ENCODE measurements around the gene MADD.
"Not testable (repeated sequence)": the region's sequence is repeated elsewhere in the genome, so short reads cannot be mapped to it uniquely, and the experiment has no call there.

Gene MADD

DNA sequence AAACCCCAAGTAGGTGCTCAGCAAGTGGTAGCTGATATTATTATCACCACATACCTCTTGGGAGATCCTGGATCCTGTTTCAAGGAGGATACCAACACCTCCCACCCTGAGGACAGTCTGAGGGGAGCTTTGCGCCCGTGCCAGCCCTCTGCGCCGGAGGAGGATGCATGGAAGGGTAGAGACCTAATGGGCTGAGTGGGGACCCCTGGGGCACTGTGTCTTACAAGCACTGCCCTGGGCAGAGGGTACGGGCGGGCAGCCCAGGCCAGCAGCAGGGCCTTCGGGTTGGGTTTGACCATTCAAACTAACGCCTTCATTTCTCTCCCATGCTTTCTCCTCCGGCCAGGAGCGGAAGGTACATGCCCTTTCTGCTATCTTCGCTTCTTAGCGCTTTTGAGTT lies 56.3 kb downstream of the MADD start:
- DNase-seq = no peak

DNA sequence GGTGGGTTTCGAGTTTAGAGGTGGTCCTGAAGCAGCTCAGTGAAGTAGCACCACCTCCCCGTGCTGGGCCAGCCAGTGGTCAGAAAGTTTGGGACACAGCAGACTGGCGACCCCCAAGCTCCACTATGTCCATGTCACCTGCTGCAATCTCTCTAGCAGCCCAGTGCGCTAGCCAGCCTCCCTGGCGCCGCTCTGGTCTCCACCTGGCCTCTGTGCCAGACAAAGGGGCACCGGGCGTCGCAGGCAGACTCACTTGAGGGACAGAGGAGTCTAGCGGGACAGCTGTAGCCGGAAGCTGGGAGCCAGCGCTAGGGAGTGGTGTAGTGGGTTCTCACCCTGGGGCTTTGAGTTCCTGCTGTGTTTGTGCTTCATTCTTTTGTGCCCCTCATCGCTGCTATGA lies 57.1 kb downstream of the MADD start:
- no peak for DNase-seq

DNA sequence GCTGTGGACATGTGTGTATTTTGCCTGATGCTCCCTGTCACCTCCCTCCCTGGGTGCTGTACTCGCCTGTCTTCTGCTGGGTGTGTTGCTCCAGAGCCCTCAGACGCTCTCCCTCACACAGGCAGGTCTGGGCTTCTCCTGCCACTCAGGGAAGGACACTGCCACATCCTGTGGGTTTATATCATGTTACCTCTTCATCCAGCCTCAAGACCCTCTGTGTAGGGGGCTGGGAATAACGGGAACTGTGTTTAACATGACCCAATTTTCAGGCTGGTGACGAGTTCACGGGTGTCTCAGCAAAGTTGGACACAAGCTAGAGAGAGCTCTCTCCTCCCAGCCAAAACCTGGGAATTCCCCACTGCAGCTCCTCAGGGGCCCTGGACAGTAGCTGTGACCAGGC lies 58.0 kb downstream of the MADD start:
- DNase-seq = no peak

DNA sequence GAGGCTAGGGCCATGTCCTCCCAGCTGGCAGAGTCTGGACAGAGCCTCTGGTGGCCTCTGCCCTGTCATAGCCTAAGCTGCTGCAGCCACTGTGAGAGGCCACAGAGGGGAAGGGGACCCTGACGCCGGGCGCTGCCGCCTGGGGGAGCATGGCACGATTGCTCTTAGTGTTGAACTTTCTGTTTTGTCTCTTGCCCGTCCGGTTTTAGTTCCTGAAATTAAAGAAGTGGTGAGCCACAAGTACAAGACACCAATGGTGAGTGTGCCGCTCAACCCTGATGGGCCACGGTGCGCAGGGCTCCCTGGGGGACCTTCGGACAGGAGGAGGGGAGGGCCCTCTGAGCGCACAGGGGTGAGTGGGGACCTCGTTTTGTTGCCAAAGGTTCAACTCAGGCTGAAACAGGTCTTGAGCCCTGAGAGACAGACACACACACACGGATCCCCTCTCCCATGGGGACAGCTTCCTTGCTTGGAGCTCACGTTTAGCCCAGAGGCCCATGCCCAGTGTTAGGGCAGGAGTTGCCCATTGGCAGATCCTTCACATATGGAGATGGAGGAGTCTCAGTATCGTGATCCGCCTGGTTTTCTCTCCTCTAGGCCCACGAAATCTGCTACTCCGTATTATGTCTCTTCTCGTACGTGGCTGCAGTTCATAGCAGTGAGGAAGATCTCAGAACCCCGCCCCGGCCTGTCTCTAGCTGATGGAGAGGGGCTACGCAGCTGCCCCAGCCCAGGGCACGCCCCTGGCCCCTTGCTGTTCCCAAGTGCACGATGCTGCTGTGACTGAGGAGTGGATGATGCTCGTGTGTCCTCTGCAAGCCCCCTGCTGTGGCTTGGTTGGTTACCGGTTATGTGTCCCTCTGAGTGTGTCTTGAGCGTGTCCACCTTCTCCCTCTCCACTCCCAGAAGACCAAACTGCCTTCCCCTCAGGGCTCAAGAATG lies 58.8 kb downstream of the MADD start:
- DNase-seq = no peak

DNA sequence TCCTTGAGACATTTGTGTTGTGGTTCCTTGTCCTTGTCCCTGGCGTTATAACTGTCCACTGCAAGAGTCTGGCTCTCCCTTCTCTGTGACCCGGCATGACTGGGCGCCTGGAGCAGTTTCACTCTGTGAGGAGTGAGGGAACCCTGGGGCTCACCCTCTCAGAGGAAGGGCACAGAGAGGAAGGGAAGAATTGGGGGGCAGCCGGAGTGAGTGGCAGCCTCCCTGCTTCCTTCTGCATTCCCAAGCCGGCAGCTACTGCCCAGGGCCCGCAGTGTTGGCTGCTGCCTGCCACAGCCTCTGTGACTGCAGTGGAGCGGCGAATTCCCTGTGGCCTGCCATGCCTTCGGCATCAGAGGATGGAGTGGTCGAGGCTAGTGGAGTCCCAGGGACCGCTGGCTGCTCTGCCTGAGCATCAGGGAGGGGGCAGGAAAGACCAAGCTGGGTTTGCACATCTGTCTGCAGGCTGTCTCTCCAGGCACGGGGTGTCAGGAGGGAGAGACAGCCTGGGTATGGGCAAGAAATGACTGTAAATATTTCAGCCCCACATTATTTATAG lies 59.6 kb downstream of the MADD start:
- no peak for DNase-seq

DNA sequence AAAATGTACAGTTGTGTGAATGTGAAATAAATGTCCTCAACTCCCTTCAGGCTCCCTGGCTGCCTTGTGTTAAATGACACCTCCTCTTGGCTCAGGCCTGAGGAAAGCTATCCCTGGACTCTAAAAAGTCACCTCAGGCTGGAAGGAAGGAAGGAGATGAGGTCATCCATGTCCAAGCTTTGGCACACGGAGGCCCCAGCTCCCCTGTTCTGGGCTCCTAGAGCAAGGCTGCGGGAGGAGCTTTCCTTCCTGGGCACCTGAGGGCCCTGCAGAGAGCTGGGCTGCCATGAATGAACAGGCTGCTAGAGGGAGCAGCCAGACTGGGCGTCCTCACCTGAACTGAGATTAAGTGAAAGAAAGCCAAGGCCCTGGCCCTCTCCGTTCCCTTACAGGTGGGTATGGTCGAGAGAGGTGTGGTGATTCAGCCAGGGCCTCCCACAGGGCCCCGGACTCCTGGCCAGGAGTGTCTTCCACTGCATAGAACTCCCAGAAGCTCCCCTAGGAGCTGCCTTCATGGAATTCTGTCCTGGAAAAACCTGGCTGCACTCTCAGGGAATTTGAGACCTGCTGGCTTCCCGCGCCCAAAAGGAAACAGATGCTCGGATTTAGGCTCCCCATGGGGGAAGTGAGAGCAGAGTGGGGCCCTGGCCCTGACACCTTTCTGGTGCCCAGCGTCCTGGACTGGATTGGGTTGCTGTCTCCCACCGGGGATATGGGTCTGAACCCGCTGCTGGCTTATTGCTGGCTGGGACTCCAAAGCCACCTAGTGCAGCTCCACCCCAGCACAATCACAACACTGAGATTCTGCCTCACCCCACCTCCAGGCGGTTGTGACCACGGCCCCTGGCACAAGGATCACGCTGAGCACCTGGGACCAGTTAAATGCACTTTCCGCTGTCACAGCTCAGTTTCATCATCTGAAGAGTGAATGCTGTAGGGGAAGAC lies 60.3 kb downstream of the MADD start:
- no peak for DNase-seq

DNA sequence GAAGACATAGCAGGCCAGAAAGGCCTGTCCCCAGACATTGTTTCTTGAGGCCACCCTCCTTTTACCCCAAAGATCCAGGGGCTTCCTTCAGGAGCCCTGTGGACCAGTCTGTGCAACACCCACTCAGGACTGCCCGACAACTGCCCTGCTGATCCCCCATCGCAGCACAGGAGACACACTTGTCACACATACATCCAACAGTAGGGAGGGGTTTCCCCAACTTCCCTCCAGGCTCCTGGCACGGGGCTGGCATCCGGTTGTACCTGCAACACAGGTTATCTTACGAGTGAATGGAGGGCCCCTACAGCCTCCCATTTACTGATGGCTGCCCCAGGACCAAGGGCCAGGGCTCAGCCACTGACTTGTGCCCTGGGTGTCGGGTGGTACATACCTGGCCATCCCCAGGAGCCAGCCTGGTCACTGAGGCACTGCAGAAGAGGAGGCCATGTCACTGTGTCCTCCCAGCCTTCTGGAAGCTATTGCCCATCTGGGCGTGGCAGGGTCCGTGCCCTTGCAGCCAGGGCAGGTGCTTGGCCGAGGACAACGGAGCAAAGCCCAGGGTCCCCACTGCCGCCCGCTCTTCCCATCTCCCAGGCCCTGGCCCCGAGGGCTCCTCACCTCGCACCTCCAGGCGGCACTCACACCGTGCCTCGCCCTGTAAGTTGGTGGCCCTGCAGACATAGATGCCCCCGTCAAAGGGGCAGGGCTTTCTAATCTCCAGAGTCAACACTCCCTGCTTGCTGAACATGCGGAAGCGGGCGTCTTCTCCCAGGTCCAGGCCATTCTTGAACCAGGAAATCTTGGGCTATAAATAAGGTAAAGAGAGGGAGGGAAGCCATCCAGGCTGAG lies 61.7 kb downstream of the MADD start:
- DNase-seq = no peak

DNA sequence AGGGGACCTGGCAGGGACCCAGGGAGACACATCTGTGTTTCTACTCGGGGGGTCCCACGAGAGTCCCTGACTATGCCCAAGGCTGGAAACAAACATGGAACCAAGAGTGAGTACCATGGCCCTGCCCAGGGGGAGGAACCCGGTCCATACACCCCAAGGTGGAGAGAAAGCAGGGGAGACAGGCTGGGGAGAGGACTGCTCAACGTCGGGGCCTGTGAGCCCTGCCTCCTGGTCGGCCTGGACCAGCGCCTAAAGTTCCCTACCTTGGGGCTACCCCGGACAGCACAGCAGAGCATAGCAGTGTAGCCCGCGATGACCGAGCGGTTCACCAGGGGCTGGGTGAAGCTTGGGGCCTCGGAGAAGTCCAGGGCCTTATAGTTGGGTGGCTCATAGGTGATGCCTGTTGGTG lies 62.4 kb downstream of the MADD start:
- DNase-seq = no peak

DNA sequence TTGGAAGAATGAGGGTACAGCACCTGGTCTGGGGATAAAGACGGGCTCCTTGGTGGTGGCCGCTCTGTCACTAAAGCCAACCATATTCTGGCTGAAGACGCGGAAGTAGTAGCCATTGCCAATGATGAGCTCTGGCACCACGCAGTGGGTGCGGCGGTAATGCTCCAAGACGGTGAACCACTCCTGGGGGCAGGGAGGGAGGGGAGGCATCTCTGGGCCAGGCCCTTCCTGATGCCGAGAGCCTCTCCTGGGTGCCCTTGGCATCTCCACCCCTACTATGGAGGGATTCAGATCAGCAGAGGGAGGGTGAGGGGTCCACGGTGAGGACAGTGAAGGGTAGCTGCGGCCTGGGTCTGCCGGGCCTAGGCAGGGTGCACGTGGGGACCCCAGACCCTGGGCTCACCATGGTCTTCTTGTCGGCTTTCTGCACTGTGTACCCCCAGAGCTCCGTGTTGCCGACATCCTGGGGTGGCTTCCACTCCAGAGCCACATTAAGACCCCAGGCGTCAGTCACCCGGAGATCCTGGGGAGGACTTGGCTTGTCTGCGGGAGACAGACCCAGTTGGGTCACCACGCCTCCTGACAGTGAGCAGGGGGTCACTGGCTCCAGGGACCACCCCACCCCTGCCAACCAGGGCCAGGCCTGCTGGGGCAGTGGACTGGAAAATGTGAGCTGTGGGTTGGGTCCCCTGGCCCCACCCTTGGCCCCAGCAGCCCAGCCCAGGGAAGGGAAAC lies 63.0 kb downstream of the MADD start:
- no peak for DNase-seq

DNA sequence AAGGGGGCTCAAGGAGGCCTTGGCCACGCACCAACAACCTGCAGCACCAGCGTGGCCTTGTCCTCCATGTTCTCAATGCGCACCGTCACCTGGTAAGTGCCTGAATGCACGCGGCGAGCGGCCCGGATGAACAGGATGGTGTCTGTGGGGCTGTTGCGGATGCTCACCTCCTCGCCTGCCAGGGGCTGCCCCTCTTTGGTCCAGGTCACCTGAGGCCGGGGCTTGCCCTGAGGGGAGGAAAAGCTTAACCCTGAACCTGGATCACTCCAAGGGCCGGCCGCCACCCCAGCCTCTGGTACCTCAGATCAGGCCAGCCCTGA lies 63.6 kb downstream of the MADD start:
- DNase-seq = no peak

DNA sequence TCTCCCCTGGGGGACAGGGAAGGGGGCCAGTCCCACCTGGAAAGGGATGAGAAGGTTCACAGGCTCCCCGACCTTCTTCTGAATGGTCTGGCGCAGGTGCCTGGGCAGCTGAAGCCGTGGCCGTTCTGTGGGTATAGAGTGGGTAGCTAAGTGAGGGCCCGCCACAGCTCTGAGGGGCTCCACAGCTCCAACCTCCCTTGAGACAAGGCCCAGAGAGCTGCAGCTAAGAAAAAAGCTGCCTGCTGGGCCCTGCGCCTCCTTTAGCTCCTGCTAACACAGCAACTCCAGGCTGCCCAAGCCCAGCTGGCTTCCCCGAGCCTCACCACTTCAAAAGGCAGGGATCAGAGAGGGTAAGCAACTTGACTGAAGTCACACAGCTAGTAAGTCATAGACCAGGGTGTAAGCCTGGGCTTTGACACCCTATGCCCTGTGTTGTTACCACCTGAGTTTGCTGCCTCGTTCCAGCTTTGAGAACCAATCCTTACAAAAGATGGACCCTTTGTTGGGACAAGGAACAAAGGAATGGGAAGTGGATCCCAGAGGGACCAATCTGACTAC lies 64.0 kb downstream of the MADD start:
- DNase-seq = no peak

DNA sequence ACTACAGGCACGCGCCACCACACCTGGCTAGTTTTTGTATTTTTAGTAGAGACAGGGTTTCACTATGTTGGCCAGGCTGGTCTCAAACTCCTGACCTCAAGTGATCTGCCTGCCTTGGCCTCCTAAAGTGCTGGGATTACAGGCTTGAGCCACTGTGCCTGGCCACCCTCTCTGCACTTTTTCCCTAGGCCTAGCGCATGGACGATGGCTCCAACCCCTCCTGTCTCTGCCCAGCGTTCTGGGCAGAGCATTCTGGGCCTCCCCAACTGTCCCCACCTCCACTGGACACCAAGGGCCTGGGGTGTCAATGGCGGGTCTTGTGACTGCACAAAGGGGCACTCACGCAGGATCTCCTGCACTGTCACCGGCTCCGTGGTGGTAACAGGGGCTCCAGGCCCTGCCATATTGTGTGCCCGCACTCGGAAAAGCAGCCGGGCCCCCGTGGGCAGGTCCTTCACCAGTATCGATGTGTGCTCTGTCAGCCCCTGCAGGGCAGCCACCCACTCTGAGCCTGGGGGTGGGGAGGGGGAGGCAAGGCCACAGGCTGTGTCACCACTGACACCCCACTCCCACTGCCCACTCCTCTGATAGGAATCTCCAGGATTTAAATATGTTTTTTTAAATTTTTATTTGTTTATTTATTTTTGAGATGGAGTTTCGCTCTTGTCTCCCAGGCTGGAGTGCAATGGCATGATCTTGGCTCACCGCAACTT lies 64.9 kb downstream of the MADD start:
- not testable (repeated sequence) for DNase-seq

DNA sequence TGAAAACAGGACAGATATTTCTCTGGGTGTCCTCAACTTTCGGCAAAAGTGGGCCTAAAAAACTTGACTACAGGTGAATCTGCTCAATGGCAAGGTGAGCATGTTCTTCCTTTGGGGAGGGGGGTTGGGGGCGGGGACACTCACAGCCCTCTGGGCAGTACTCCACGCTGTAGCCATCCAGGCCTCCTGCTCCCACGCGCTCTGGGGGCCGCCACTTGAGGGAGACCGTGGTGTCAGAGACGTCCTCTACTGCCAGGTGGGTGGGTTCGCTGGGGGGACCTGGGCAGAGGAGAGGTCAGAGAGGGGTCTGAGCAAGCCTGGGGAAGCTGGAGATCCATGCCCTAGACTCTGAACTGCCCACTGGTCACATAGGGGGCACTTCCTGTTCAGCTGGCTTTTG lies 65.8 kb downstream of the MADD start:
- no peak for DNase-seq

DNA sequence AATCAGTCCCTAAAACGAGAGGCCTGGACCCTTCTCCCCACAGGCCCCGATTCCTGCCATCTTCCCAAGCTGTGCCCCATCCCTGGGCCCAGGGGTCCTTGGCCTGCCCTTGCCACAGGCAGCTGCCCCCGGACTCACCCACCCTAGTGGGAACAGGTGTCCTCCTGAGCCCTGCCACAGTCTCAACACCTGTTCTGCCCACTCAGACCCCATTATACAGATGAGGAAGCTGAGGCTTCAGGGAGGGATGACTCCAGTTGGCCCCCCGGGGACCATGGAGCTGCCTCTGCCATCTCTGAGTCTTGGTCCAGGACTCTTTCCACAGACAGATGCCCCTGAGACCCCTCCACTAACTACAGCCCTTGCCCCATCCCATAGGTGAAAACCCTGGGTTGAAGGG lies 66.7 kb downstream of the MADD start:
- DNase-seq = no peak

DNA sequence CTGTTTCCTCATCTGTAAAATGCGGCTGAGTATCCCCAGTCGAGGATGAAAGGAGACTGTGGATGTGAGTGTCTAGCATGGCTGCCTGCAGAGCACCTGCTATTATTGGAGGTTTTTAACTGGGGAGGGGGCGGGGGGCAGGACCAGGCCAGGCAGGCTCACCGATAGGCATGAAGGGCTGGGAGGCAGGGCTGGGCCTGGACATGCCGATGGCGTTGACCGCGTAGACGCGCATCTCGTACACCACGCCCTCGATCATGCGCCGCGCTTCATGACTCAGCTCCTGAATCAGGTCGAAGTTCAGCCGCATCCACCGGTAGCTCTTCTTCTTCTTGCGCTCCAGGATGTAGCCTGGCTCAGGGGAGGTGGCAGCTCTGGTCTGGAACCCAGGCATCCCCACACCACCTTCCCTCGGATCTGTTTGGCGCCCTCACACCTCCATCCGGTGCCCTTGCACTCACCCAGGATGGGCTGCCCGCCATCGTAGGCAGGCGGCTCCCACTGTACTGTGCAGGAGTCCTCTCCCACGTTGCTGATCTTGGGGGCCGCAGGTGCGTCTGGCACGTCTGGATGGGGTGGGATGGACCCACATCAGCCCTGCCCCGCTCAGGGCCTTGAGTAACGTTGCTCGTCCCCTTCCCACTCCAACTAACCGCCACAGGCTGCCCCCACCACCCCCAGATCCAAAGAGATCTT lies 67.4 kb downstream of the MADD start:
- no peak for DNase-seq

DNA sequence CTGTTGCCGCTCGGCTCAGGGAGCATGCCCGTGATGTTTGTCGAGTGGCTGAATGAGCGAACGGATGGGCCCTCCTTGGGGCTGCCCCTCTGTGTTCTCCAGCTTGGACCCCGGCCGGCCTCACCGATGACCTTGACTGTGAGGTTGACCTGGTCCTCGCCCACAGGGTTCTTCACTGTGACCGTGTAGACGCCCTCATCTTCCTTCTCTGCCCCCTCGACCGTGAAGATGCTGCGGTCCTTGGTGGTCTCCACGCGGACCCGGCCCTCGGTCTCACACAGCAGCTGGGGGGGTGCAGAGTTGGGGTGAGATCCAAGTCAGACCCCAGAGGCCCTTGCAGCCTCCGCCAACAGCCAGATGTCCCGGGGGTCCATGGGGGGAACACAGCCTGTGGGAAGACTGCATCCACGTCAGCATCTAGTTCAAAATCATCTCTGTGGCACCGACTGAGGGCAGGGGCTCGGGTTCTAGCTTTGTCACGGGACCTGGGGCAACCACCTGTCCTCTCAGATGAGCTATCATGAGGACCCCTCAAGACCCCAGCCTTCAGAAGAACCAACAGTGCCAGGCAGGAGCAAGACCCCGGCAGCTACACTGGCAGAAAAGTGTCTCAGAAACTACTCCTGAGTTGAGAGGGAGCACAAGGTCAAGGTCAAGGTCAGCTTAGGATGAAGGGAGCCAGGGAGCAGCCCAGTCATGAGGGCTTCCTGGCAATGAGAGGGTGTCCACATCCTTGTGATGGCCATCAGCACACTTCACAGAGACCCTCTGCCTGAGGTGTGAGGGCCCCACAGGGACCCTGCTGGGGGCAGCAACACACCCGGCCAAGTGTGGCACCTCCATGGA lies 68.7 kb downstream of the MADD start:
- DNase-seq = no peak

DNA sequence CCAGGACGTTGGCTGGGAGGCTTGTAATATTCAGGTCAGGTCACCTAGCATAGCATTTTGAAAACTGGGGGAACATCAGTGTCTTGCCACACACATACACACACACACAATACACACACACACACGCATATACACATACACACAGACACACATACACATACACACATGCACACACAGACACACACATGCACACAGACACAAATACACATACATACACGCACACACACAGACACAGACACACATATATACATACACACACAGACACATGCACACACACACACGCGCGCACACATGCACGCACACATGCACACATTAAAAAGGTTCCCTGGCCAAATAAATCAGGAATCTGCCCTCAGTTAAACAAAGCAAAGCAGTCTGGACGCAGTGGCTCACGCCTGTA lies 70.1 kb downstream of the MADD start:
- DNase-seq = no peak

DNA sequence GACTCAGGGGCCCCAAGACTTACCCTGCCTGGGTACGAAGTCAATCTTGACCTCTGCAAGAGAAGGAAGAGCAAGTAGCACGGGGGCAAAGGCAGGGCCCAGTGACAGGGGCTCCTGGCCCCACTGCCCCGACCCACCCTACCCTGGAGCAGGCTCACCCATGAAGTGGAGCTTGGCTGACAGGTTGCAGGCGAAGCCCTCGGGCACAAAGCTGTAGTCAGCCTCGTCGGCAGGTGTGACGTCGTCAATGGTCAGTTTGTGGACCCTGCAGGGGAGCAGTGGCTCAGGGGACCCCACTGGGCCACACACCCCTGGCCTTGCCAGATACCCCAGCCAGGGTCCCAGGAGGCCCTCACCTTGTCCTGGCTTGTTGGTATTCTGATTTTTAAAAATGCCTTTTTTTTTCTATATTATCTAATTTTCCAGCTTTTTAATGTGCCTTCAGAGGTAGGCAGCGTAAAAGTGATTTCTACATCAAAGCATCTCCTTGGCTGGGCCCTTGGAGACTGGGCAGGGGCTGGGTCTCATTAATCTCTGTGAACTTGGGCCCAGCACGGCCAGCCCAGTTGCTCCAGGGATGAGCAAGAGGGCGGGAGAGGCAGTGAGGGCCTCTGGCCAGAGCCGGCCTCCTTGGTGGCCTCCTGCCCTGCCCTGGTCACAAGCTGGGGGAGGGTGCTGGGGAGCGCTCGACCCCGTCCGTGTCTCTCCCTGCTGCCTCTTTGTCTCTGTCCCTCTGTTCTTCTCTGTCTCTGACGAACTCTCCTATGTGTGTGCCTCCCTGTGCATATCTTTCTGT lies 71.2 kb downstream of the MADD start:
- DNase-seq = no peak

Measured in fibroblast of upper back skin (primary cell).